Measurements from ENCODE around the gene MUC21.
"Not testable (repeated sequence)": the region's sequence is repeated elsewhere in the genome, so short reads cannot be mapped to it uniquely, and the experiment has no call there.

The MUC21 gene

DNA sequence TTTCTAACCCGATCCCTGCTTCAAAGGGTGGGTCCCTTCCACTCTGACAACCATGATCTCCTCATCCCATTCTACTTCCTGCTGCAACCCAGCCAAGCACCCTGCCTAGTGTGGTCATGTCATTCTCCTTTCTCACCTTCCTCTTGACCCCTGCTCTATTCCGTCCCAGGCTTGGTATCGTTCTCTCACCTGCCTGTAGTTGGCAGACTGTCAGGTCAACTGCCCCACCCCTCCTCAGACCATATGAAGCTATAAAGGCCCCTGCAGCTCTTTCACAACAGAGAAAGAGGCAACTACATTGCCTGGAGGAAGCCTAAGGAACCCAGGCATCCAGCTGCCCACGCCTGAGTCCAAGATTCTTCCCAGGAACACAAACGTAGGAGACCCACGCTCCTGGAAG lies at the start of gene MUC21:
MUC21 (plus strand) TSS at position 280 of the 400 bp plus-strand sequence. CDS start 241 bp downstream, outside the sequence.
- DNase-seq: no peak

- no peak for DNase-seq
These were observed 48.5 kb upstream of the MUC21 start for GRCh38 chr6:30935018-30935417.

DNA sequence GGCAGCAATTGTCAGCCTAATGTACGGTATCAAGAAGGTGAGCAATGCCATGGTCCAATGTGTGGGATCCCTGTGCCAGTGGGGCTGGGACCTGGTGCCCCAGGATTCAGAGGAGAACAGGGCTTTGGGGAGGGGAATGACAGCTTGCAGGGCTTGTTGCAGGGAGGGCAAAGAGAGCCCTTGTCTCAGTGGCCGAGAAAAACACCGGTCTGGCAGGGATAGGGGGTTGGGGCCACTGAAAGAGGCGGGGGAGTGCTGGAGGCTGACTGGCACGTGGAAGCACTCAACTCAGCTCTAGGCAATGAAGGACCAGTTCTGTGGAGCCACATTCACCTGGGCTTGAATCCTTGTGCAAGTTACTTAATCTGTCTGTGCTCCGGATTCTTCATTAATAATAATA lies 46.3 kb upstream of the MUC21 start:
- DNase-seq: no peak

- no peak for DNase-seq
These were observed 44.8 kb upstream of the MUC21 start for GRCh38 chr6:30938730-30939129.

GRCh38 chr6:30939473-30939872 lies 44.0 kb upstream of the MUC21 start:
- DNase-seq: no peak

- no peak for DNase-seq
These were observed 43.0 kb upstream of the MUC21 start, which contains the start of gene MUCL3 for GRCh38 chr6:30940361-30940986. MUCL3 (plus strand) TSS chr6:30940973; CDS start chr6:30941000, 27 bp downstream.

DNA sequence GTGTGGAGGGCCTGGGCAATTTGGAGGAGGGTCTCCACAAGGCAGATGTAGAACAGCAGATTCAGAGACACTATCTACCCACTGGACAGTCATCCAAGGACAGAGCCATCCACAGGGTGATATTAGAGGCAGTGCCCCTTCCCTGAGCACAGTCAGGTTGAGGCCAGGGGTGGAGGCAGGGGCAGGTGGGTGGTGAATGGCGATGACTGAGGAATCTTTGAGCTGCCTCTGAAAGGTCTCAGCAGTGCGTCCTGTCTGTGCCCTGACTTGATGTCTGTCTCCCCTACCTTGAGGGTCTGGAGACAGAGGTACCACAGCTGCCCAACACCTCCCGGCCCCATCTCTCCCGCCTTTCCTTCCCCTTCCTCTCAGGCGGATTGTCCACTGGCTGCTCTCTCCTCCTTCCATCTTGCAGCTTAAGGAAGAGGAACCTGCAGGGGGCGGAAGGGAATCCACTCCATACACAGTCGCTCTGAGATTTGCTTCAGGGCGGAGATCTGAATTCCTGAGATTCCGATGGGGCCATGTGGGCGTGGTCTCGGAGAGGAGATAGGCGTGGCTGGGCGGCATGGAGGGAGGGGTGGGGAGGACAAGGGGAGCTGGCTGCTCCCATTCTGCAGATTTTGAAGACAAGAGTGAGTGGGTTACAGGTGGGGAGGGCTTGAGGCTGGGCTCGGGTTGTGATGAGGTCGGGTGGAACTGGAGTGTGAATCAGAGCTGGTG lies 41.0 kb upstream of the MUC21 start:
- peak; percentile 32 for DNase-seq

GRCh38 chr6:30944051-30944450 lies 39.5 kb upstream of the MUC21 start:
- no peak for DNase-seq

DNA sequence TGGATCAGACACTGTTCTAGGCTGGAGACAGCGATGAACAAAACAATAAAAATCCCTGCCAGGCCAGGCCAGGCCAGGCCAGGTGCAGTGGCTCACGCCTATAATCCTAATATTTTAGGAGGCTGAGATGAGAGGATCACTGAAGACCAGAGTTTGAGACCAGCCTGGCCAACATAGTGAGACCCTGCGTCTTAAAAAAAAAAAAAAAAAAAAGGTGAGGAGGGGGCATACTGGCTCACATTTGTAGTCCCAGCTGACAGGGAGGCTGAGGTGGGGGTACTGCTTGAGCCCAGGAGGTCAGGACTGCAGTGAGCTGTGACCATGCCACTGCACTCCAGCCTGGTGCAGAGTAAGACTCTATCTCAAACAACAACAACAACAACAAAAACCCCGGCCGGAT lies 38.2 kb upstream of the MUC21 start:
- no peak for DNase-seq

DNA sequence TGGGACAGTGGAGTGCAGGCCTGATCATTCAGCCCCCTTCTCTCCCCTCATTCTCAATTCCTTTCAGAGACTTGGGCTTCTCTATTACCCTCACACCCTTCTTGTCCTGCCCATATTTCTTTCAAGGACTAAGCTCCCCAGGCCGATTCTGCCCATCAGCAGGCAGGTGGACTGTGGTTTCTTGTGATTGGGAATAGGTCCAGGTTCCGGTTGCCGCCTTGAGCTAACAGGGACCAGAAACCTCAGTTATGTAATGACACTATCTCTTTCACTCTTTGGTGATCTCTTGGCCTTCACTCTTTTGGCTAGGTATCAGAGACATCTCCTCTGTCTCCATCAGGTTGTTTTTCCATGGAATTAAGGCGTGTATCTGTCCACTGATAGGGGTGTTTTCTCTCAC lies 36.3 kb upstream of the MUC21 start:
- DNase-seq: no peak

GRCh38 chr6:30948811-30949210 lies 34.7 kb upstream of the MUC21 start:
- no peak for DNase-seq

- DNase-seq: no peak
These were observed 31.5 kb upstream of the MUC21 start for GRCh38 chr6:30951907-30952469.

DNA sequence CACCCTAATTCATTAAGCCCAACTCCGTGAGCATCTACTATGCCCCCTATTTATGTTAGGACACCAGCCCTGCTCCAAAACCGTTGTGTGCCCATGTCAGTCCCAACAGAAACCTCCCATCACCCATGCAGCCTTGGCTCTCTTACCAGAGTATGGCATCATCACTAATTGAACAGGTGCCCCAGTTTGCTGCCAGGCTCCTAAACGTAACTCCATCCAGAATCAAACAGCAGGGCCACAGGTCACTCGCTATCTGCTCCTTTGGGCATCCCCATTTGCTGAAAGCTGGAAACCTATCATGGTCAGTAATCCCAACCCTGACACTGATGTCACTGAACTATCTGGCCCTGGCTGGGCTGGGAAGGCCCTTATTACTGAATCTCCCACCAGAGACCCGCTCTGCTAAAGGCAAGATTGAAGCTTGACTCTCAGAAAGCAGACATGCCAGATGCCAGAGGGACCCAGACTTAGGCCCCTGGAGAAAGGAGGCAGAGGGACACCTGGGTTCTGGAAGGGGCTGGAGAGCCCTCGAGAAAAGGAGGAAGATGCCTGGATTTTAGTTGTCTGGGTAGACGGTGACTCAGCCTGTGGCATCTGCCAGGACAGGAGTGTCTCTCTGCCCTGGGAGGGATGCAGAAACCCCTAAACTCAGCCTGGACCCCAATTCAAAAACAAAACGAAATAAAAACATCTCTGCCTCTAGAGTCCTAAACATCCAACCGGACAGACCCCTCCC lies 28.7 kb upstream of the MUC21 start:
- no peak for DNase-seq

DNA sequence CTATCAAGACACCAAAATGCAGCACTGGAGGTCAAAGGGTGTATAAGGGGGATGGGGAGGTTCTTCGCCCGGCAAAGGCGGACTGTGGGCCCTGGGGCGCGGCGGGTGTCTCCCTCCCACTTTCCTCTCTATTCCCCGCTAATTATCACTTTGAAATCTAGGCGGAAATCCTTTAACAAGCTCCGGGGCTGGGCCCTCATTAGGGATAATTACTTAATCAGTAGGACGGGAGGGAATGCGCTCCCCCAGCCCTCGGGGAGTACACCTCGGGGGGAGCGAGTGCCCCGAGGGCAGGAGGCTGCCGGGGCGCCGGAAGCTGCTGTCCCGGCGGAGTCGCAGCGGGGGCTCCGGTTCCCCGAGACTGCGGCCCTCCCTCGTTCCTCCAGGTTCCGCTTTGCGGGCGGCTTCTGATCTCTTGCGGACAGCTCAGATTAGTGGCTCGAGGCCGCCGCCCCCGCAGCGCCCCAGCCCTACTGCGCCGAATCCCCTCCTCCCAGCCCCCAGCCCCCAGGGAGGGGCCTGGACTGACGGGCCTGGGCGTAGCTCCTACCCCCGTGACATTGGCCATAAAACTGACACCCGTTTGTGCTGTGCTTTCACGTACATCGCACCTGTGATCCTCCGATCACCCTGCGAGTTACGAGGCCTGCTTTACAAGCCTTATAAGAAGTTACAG lies 28.0 kb upstream of the MUC21 start:
- peak; percentile 92 for DNase-seq

- no peak for DNase-seq
These were observed 25.8 kb upstream of the MUC21 start for GRCh38 chr6:30957716-30958115.

DNA sequence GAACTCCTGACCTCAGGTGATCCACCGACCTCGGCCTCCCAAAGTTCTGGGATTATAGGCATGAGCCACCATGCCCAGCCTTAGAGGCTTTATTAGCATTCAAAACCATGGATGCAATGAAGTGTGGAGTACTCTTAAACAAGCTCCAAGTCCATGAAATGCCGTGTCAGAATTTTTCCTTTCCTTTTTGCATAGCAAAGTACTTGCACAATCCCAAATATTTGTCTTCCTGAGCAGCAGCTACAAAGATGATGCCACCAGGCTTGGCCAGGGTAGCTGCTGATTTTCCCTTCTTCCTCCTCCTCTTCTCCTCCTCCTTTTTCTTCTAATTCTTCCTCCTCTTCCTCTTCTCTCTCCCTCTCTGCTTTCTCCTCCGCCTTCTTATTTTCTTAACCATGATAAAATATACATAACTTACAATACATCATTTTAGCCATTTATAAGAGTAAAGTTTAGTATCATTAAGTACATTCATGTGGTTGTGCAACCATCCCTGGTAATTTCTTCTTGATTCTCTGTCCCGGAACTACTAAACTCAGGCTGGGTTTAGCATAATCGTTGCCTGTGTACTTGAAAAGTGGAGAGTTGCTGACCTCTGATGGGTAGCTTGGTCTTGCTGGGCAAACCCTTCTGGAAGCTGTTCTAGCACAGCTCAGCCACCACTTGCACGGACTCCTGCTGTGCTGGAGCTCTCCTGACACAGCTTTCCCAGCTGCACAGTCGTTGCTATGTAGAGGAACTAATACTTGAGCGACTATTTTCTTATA lies 22.4 kb upstream of the MUC21 start:
- DNase-seq: no peak

DNA sequence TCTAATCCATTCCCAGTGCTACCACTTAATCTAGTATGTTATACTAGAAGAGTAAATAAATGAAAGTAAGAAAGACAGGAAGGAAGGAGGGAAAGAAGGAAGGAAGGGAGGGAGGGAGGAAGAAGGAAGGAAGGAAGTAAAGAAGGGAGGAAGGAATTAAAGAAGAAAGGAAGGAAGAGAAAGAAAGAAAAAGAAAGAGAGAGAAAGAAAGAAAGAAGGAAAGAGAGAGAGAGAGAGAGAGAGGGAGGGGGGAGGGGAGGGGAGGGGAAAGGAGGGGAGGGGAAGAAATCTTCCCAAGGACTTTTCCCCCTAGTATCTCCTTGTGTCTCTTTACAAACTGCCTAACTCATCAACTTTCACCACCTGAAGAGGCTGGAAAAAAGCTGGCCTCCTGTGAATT lies 20.8 kb upstream of the MUC21 start:
- no peak for DNase-seq

DNA sequence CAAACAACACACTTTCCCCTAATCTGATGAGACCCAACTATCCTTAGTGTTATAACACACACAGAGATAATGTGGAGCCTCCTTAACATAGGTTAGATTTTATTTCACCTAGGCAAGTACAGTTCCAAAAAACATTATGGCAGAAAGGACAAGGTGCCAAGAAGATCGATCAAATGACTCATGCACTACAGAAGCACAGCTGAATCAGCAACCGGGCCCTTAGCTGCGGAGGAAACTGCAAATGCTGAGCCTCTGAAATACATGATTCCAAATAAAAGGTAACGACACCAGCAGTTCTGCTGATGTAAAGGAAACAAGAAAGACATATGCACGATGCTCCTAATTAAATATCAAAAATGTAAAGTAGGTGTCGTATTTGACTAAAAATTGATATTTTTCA lies 19.9 kb upstream of the MUC21 start:
- no peak for DNase-seq

- DNase-seq: no peak
These were observed 19.4 kb upstream of the MUC21 start for GRCh38 chr6:30964075-30964474.

DNA sequence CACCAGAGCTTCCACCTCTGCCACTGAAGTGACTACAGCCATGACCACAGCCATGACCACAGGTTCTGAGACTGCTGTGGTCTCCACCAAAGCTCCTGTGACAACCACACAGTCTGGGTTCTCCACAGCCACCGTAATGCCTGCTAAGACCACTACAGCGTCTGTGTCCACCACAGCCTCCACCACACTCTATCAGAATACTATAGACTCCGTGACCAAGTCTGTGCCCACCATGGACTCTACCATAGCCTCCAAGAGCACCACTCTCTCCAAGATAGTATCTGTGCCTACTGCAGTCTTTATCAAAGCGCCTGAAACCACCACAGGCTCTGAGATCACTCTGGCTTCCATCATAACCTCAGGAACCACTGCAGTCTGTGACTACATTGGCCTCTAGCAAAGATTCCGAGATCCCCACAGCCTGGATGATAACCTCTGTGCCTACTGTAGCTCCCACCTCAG lies 18.3 kb upstream of the MUC21 start:
- DNase-seq: no peak

DNA sequence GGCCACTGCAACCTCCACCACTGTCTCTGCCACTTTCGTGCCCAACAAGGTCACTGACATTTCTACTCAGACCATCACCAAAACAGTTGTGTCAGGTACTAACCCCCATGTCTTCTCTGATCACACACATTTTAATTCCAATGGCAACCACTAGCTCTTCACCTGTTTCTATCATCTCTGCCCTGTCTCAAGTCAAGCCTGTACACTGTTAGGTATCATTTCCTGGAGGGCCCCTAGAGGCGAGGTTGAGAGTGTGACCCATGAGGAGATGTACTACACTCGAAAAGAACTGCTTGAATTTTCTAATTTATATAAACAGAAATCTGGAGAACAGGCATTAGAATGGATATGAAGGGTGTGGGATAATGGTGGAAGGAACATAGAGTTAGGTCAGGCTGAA lies 17.4 kb upstream of the MUC21 start:
- DNase-seq: no peak

DNA sequence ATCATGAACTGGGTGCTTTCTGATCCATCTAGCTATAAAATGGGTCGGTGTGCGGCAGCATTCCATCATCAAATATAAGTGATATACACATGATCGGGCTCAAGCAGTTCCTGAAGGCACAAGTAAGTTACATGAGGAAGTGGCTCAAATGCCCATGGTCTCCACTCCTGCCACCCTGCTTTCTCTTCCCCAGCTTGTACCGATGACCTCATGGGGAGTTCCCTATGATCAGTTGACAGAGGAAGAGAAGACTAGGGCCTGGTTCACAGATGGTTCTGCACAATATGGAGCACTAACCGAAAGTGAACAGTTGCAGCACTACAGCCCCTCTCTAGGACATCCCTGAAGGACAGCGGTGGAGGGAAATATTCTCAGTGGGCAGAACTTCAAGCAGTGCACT lies 14.3 kb upstream of the MUC21 start:
- not testable (repeated sequence) for DNase-seq
